Hematopoietic multipotent progenitor cell treated with erythropoietin and hydrocortisone succinate and interleukin-3 and kit ligand, for 15 days (in vitro differentiated cells): ENCODE measurements around the gene MLST8.
"Not testable (repeated sequence)": the region's sequence is repeated elsewhere in the genome, so short reads cannot be mapped to it uniquely, and the experiment has no call there.

Experiments used
- DNase-seq: peaks from one replicate; pipeline ENCODE4 v3.0.0-alpha.2; 2015; ENCODE audit warnings: low spot score

The MLST8 gene

GRCh38 chr16:2232094-2232990, 27.1 kb downstream of the MLST8 start:
- no peak for DNase-seq

- DNase-seq: no peak
Measured at GRCh38 chr16:2233046-2233775, 28.0 kb downstream of the MLST8 start.

DNA sequence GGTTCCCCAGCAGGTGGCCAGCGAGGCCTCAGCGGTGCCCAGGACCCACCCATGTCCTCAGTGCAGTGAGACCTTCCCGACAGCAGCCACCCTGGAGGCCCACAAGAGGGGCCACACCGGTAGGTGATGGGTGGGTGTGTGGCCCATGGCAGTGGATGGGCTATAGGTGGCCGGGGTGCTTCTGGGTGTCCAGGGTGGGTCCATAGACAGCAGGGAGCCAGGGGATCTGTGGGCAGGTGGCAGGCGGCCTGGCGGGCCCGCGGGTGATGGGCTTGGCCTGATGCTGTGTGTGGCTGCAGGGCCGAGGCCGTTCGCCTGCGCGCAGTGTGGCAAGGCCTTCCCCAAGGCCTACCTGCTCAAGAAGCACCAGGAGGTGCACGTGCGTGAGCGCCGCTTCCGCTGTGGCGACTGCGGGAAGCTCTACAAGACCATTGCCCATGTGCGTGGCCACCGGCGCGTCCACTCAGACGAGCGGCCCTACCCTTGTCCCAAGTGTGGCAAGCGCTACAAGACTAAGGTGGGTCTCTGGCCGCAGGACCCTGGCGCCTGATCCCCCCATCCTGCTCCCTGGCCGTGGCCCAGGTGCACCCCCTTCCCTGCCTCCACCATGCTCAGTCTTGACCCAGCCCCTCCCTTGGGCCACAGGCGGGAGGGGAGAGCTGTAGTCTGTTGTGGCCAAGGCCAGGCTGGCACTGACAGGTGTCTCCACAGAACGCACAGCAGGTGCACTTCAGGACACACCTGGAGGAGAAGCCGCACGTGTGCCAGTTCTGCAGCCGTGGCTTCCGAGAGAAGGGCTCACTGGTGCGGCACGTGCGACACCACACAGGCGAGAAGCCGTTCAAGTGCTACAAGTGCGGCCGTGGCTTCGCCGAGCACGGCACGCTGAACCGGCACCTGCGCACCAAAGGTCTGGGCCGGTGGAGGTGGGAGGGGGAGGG, 28.9 kb downstream of the MLST8 start:
- DNase-seq: no peak

- no peak for DNase-seq
Measured at GRCh38 chr16:2234813-2235170, 29.5 kb downstream of the MLST8 start.

- no peak for DNase-seq
Measured at GRCh38 chr16:2235234-2235651, 30.0 kb downstream of the MLST8 start.

- DNase-seq: no peak
Measured at GRCh38 chr16:2235695-2236336, 30.6 kb downstream of the MLST8 start.

GRCh38 chr16:2236337-2237101, 31.3 kb downstream of the MLST8 start, which contains the start of gene DNASE1L2:
DNASE1L2 (plus strand) TSS chr16:2236444; CDS start chr16:2236817, 373 bp downstream.
- DNase-seq: no peak

- DNase-seq: no peak
Measured at GRCh38 chr16:2237102-2237482, 31.8 kb downstream of the MLST8 start.

DNA sequence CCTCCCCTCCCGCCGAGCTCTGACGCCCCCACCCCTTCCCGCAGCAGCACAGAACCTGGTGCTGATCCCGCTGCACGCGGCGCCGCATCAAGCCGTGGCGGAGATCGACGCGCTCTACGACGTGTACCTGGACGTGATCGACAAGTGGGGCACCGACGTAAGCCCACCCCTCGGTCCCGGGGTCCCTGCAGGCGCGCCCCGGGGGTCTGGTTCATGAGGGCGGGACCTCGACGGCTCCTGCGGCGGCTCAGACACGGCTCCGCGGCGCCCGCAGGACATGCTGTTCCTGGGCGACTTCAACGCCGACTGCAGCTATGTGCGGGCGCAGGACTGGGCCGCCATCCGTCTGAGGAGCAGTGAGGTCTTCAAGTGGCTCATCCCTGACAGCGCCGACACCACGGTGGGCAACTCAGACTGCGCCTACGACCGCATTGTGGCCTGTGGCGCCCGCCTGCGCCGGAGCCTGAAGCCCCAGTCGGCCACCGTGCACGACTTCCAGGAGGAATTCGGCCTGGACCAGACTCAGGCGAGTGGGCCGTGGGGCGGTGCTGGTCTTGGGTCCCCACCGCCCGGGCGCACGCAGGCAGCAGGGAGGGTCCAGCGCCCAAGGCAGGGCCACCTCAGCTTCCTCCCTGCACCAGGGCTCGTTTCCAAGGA, 32.4 kb downstream of the MLST8 start:
- no peak for DNase-seq

GRCh38 chr16:2238150-2238837, 33.0 kb downstream of the MLST8 start:
- DNase-seq: no peak

GRCh38 chr16:2238838-2239675, 33.8 kb downstream of the MLST8 start:
- no peak for DNase-seq

GRCh38 chr16:2240331-2240730, 35.1 kb downstream of the MLST8 start:
- DNase-seq: not testable (repeated sequence)

DNA sequence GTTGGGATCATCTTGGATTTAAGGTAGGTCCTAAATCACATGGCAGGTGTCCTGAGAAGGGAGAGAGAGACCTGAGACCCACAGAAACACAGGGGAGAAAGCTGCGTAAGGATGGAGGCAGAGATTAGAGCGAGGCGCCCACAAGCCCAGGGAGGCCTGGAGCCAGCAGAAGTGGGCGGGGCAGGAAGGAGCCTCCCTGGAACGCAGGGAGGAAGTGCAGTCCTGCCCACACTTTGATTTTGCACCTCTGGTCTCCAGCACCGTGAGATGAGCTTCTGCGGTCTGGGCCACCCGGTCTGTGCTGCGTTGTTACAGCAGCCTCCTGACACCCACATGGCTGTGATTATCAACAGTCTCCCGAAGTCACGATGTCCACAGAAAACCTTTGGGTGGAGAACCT, 37.3 kb downstream of the MLST8 start:
- DNase-seq: no peak

GRCh38 chr16:2243031-2243528, 37.8 kb downstream of the MLST8 start:
- DNase-seq: peak; percentile 38

GRCh38 chr16:2243781-2244180, 38.5 kb downstream of the MLST8 start:
- no peak for DNase-seq

DNA sequence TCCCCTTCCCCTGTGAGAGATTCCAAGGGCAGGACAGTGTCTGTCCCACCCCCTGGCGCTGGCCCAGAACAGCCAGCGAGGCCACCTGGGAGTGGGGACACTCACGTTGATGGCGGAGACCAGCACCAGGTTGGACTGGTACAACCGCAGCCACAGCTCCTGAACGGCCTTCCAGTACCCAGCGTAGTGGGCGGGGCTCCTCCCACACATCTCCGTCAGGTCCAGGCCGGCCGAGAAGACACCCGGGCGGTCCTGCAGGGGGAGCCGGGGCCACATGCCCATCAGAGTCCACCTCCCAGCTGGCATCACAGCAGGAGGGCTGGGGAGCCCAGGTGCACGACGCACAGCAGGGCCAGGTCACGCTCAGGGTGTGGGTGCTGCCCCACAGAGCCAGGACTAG, 39.0 kb downstream of the MLST8 start:
- no peak for DNase-seq

DNA sequence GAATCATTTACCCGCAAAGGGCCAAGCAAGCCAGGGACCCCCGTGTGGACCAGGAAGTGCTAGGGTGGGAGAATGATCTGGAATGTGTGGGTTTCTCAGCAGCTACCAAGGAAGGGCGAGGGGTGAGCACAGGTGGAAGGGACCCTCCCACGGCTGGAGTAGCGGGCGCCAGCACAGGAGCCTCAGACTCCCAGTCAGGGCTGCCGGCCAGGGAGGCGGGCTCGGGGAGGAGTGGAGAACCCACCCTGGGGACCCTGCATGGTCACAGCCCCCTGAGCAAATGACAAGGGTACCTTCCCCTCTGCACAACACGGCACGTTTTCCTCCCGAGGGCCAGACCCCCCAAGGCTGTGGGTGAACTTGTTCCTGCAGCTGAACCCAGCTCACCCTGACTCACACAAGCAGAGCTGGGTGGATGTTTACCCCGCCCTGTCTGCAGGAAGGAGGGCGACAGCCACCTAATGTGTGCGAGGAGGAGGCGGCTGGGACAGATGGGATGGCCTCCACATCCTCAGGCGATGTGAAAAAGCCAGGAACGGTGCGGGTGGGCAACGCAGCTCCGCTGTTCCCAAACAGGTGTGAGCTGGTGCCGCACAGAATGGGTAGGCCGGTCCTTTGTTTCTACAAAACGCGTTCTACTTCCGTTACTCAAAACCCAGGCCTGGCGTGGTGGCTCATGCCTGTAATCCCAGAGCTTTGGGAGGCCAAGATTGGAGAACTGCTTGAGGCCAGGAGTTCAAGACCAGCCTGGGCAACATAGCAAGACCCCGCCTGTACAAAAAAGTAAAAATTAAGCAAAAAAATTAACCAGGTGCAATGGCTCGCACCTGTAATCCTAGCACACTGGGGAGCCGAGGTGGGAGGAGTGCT, 39.9 kb downstream of the MLST8 start:
- no peak for DNase-seq
